ENCODE measurements around the gene S100Z.
"Not testable (repeated sequence)": the region's sequence is repeated elsewhere in the genome, so short reads cannot be mapped to it uniquely, and the experiment has no call there.

The S100Z gene

GRCh38 chr5:76908166-76908565 is 58.4 kb downstream of the S100Z start:
- no peak for TF ChIP-seq CTCF (IDR thresholded peaks at IDR 0.05; ENCODE audit: control extremely low read depth, extremely low read depth, low read depth, missing control alignments)
- POLR2A ChIA-PET = no interaction called here
- DNase-seq (ENCODE audit: extremely low spot score) = no peak
- CTCF ChIA-PET = no interaction called here

- CTCF ChIA-PET; DNase-seq (ENCODE audit: extremely low spot score); POLR2A ChIA-PET: not testable (repeated sequence)
These were observed 60.6 kb downstream of the S100Z start for GRCh38 chr5:76910344-76910933.

GRCh38 chr5:76914671-76915070 is 64.9 kb downstream of the S100Z start:
- DNase-seq (ENCODE audit: extremely low spot score); POLR2A ChIA-PET: not testable (repeated sequence)
- CTCF ChIA-PET = interaction anchor here (1.0 kb wide), 1 partner anchor 17 kb away, joined by 3 read pairs; no protein-coding TSS in a partner anchor

GRCh38 chr5:76918539-76918938 is 68.7 kb downstream of the S100Z start:
- TF ChIP-seq CTCF (IDR thresholded peaks at IDR 0.05; ENCODE audit: control extremely low read depth, extremely low read depth, low read depth, missing control alignments) = no peak
- CTCF ChIA-PET = interaction anchor here (1.4 kb wide), 1 partner anchor 14 kb away, joined by 3 read pairs; no protein-coding TSS in a partner anchor

GRCh38 chr5:76920491-76920890 is 70.7 kb downstream of the S100Z start:
- TF ChIP-seq CTCF (IDR thresholded peaks at IDR 0.05; ENCODE audit: control extremely low read depth, extremely low read depth, low read depth, missing control alignments) = no peak
- POLR2A ChIA-PET = no interaction called here
- CTCF ChIA-PET = interaction anchor here (0.9 to 1.8 kb wide), 2 partner anchors 10 to 38 kb away, joined by 3 to 5 read pairs; no protein-coding TSS in a partner anchor
- no peak for DNase-seq (ENCODE audit: extremely low spot score)

More at GRCh38 chr5:76918539-76918938, 68.7 kb downstream of the S100Z start:
- POLR2A ChIA-PET = no interaction called here
- no peak for DNase-seq (ENCODE audit: extremely low spot score)

GRCh38 chr5:76926329-76927105 is 76.7 kb downstream of the S100Z start:
- TF ChIP-seq CTCF (IDR thresholded peaks at IDR 0.05; ENCODE audit: control extremely low read depth, extremely low read depth, low read depth, missing control alignments) = no peak
- ChIA-PET CTCF (interaction anchor here (1.0 kb wide), 1 partner anchor 59 kb away, joined by 3 read pairs; no protein-coding TSS in a partner anchor), POLR2A (no interaction called here)
- no peak for DNase-seq (ENCODE audit: extremely low spot score)

GRCh38 chr5:76927961-76928360 is 78.1 kb downstream of the S100Z start:
- no peak for TF ChIP-seq CTCF (IDR thresholded peaks at IDR 0.05; ENCODE audit: control extremely low read depth, extremely low read depth, low read depth, missing control alignments)
- ChIA-PET POLR2A (no interaction called here), CTCF (interaction anchor here (1.1 to 1.3 kb wide), 2 partner anchors 11 to 27 kb away, joined by 3 read pairs; no protein-coding TSS in a partner anchor)
- DNase-seq (ENCODE audit: extremely low spot score) = no peak
